Renal pelvis (tissue), 4 donors: Measurements from ENCODE around the gene CPNE9. TPM values are rescaled to one million over a fixed set of nuclear protein-coding genes. Genes with fewer than 3 reads are reported as not detected.
A peak's percentile ranks its signal among the peaks of the same experiment; 100 is the strongest.

ENCODE experiments used
- DNase-seq: peaks from one replicate; pipeline ENCODE4 v3.0.0-alpha.2; 2013
- polyA plus RNA-seq, 3 donors: library from polyadenylated mRNA; unstranded; fragments of 120-200 nt; gene quantifications; one replicate each; pipeline ENCODE4 v1.2.1, GENCODE V29; 2013; ENCODE audit not compliant: insufficient read length in 3 of 3

Gene CPNE9
- polyA plus RNA-seq, 3 donors, result 0.10 to 0.27 (median 0.10) TPM

GRCh38 chr3:9715764-9716437, 12.3 kb downstream of the CPNE9 start:
- DNase-seq, result no peak

- no peak for DNase-seq
These were observed 13.3 kb downstream of the CPNE9 start for GRCh38 chr3:9716801-9717555.

GRCh38 chr3:9717563-9717962, 13.9 kb downstream of the CPNE9 start:
- no peak for DNase-seq

- DNase-seq, result no peak
These were observed 14.5 kb downstream of the CPNE9 start for GRCh38 chr3:9718118-9718517.

GRCh38 chr3:9721015-9721699, 17.5 kb downstream of the CPNE9 start:
- DNase-seq, result no peak

- DNase-seq, result no peak
These were observed 18.0 kb downstream of the CPNE9 start for GRCh38 chr3:9721700-9722060.

- no peak for DNase-seq
These were observed 22.3 kb downstream of the CPNE9 start for GRCh38 chr3:9725775-9726515.

GRCh38 chr3:9727041-9727595, 23.5 kb downstream of the CPNE9 start:
- no peak for DNase-seq

- no peak for DNase-seq
These were observed 24.1 kb downstream of the CPNE9 start for GRCh38 chr3:9727743-9728142.

GRCh38 chr3:9729419-9729818, 25.8 kb downstream of the CPNE9 start:
- no peak for DNase-seq

- DNase-seq, result no peak
These were observed 27.1 kb downstream of the CPNE9 start for GRCh38 chr3:9730657-9731205.

GRCh38 chr3:9731206-9732079, 27.8 kb downstream of the CPNE9 start, which contains the start of gene BRPF1:
BRPF1 (plus strand) TSS chr3:9731735; CDS start chr3:9734141, 2,406 bp downstream.
- DNase-seq, result peak; percentile 99

GRCh38 chr3:9732080-9732739, 28.6 kb downstream of the CPNE9 start:
- DNase-seq, result peak; percentile 8

GRCh38 chr3:9732740-9733115, 29.1 kb downstream of the CPNE9 start:
- no peak for DNase-seq

GRCh38 chr3:9736831-9737230, 33.2 kb downstream of the CPNE9 start:
- DNase-seq, result no peak

- DNase-seq, result no peak
These were observed 35.5 kb downstream of the CPNE9 start for GRCh38 chr3:9739181-9739580.

- no peak for DNase-seq
These were observed 38.9 kb downstream of the CPNE9 start for GRCh38 chr3:9742560-9742959.

- no peak for DNase-seq
These were observed 39.9 kb downstream of the CPNE9 start for GRCh38 chr3:9743548-9743947.

GRCh38 chr3:9744162-9744561, 40.5 kb downstream of the CPNE9 start:
- no peak for DNase-seq

GRCh38 chr3:9745521-9745920, 41.9 kb downstream of the CPNE9 start:
- no peak for DNase-seq
